ENCODE measurements around the gene PAX2.

Gene PAX2

DNA sequence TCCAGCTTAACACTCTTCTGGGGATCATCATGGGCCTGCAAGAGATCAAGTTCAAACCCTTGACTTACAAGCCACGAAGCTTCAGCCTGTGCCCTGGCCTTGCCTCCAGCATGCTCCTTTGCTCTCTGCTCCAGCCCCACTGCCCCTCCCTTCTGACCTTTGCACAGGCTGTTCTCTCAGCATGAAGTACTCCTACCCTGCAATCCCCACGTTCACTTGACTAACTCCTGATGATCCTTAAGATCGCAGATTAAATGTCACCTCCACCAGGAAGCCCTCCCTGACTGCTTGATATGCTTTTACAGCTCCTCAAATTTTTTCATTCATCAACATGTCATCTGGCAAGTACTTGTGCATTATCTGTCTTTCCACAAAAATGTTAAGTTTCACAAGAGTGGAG lies 91.9 kb downstream of the PAX2 start:
- DNase-seq: no peak
- Histone ChIP-seq H3K4me1 (ENCODE audit: control insufficient read depth, insufficient read depth, low read length, poor library complexity, severe bottlenecking) (no peaks in the 10 kb centered on the region), H3K9me3 (ENCODE audit: control insufficient read depth, low read length) (no peaks in the 10 kb centered on the region), H3K4me3 (ENCODE audit: insufficient read depth, low read depth, low read length, poor library complexity, severe bottlenecking) (no peak overlapping the region), H3K27me3 (replicated peaks; ENCODE audit: control insufficient read depth, insufficient read depth, low read length, poor library complexity, severe bottlenecking) (peaks cover 4% of the 10 kb centered on the region), H3K36me3 (ENCODE audit: control insufficient read depth, insufficient read depth, low read length) (no peaks in the 10 kb centered on the region), H3K27ac (ENCODE audit: insufficient read depth, low read length, poor library complexity, severe bottlenecking) (no peak overlapping the region)

DNA sequence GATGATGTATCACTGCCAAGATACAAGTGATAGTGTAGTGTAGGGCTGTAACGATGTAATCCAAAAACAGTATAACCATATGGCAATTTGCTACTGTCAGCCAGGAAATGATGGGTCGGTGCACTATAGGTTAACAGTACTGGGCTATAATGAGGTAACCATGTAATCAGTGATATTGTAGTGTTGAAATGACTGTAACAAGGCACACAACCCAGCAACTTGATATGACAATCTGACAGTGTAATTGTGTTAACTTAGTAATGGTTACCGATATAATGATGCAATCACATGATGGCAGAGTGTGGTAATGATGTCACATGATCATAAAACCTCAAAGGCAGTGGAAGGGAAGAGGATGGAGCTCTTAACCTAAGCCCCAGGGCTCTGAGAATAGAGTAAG lies 93.6 kb downstream of the PAX2 start:
- Histone ChIP-seq H3K27ac (ENCODE audit: insufficient read depth, low read length, poor library complexity, severe bottlenecking) (no peak overlapping the region), H3K36me3 (ENCODE audit: control insufficient read depth, insufficient read depth, low read length) (no peaks in the 10 kb centered on the region), H3K4me3 (ENCODE audit: insufficient read depth, low read depth, low read length, poor library complexity, severe bottlenecking) (no peak overlapping the region), H3K27me3 (replicated peaks; ENCODE audit: control insufficient read depth, insufficient read depth, low read length, poor library complexity, severe bottlenecking) (peaks cover 4% of the 10 kb centered on the region), H3K9me3 (ENCODE audit: control insufficient read depth, low read length) (no peaks in the 10 kb centered on the region), H3K4me1 (ENCODE audit: control insufficient read depth, insufficient read depth, low read length, poor library complexity, severe bottlenecking) (no peaks in the 10 kb centered on the region)
- DNase-seq: no peak

DNA sequence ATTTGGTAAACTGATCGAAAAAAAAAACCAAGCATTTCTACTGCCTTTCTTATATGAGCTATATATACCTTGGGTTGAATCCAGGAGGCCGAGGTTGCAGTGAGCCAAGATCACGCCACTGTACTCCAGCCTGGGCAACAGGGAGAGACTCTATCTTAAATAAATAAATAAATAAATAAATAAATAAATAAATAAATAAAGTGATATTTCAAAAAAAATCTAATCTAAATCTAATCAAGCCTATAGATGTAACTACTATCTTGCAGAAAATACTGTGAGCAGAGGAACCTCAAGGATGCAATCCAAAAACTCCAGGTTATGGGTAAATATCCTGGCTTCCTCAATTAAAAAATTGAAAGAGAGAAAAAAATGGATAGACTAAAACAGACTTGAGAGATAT lies 96.1 kb downstream of the PAX2 start:
- Histone ChIP-seq H3K4me3 (ENCODE audit: insufficient read depth, low read depth, low read length, poor library complexity, severe bottlenecking) (no peak overlapping the region), H3K36me3 (ENCODE audit: control insufficient read depth, insufficient read depth, low read length) (no peaks in the 10 kb centered on the region), H3K27me3 (replicated peaks; ENCODE audit: control insufficient read depth, insufficient read depth, low read length, poor library complexity, severe bottlenecking) (peaks cover 11% of the 10 kb centered on the region), H3K9me3 (ENCODE audit: control insufficient read depth, low read length) (no peaks in the 10 kb centered on the region), H3K4me1 (ENCODE audit: control insufficient read depth, insufficient read depth, low read length, poor library complexity, severe bottlenecking) (no peaks in the 10 kb centered on the region), H3K27ac (ENCODE audit: insufficient read depth, low read length, poor library complexity, severe bottlenecking) (no peak overlapping the region)
- DNase-seq: no peak

DNA sequence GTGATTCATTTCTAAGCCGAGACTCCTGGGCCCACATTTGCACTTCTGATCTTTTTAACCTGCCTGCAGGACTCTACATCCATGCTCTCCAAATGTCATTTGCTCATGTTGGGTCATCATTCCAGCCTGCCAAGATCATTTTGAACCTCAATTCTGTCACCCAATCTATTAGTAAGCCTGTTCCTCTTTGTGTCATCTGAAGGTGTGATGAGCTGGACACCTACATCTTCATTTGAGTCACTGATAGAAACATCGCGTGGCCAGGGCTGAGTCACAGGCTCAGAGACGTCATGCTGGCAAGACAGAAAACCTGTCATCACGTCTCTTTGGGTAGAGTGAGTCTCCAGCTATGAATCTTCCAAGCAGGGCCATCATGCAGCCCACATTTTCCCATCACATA lies 102.1 kb downstream of the PAX2 start:
- H3K36me3 ChIP-seq (ENCODE audit: control insufficient read depth, insufficient read depth, low read length): no peaks in the 10 kb centered on the region
- no peaks in the 10 kb centered on the region for H3K9me3 ChIP-seq (ENCODE audit: control insufficient read depth, low read length)
- H3K27ac ChIP-seq (ENCODE audit: insufficient read depth, low read length, poor library complexity, severe bottlenecking): no peak overlapping the region
- DNase-seq: no peak
- H3K4me1 ChIP-seq (ENCODE audit: control insufficient read depth, insufficient read depth, low read length, poor library complexity, severe bottlenecking): no peaks in the 10 kb centered on the region
- H3K4me3 ChIP-seq (ENCODE audit: insufficient read depth, low read depth, low read length, poor library complexity, severe bottlenecking): no peak overlapping the region
- H3K27me3 ChIP-seq (replicated peaks; ENCODE audit: control insufficient read depth, insufficient read depth, low read length, poor library complexity, severe bottlenecking): peaks cover 8% of the 10 kb centered on the region

DNA sequence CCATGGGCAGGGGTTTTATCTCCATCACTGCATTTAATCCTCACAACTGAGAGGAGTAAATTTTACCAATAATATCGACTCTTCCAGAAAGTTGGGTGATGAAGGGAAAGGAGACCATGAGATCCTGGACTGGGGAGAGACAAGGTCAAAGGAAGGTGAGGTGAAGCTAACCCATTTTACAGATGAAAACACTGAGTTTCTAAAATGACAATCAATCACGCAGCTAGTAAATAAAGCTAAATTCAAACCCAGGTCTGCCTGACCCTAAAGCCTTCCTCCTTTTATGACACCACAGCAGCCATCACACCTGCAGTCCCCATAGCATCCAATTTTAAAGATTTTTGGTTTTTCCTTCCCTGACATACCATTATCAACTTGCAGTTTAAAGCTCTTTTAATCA lies 103.4 kb downstream of the PAX2 start:
- H3K9me3 ChIP-seq (ENCODE audit: control insufficient read depth, low read length): no peaks in the 10 kb centered on the region
- no peaks in the 10 kb centered on the region for H3K4me1 ChIP-seq (ENCODE audit: control insufficient read depth, insufficient read depth, low read length, poor library complexity, severe bottlenecking)
- peaks cover 8% of the 10 kb centered on the region for H3K27me3 ChIP-seq (replicated peaks; ENCODE audit: control insufficient read depth, insufficient read depth, low read length, poor library complexity, severe bottlenecking)
- DNase-seq: no peak
- H3K4me3 ChIP-seq (ENCODE audit: insufficient read depth, low read depth, low read length, poor library complexity, severe bottlenecking): no peak overlapping the region
- no peaks in the 10 kb centered on the region for H3K36me3 ChIP-seq (ENCODE audit: control insufficient read depth, insufficient read depth, low read length)
- H3K27ac ChIP-seq (ENCODE audit: insufficient read depth, low read length, poor library complexity, severe bottlenecking): no peak overlapping the region

DNA sequence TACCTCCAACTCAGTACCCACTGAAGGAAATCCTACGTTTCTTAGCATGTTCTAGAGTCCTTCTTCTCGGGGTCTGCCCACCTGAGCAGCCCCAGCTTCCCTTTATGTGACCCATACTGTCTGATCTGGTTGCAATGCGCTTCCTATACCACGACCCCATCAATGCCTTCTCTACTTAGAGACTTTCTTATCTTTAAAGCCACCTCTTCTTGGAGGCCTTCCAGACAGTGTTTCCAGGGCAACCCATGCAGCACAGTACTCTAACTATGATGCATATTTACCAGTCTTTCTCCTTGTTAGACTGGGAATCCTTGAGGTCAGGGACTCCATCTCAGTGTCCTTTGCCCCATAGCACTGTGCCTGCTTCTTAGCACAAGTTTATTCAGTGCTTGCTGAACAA lies 112.9 kb downstream of the PAX2 start:
- Histone ChIP-seq H3K4me1 (ENCODE audit: control insufficient read depth, insufficient read depth, low read length, poor library complexity, severe bottlenecking) (no peaks in the 10 kb centered on the region), H3K27me3 (replicated peaks; ENCODE audit: control insufficient read depth, insufficient read depth, low read length, poor library complexity, severe bottlenecking) (peaks cover 3% of the 10 kb centered on the region), H3K9me3 (ENCODE audit: control insufficient read depth, low read length) (no peaks in the 10 kb centered on the region), H3K27ac (ENCODE audit: insufficient read depth, low read length, poor library complexity, severe bottlenecking) (no peak overlapping the region), H3K4me3 (ENCODE audit: insufficient read depth, low read depth, low read length, poor library complexity, severe bottlenecking) (no peak overlapping the region), H3K36me3 (ENCODE audit: control insufficient read depth, insufficient read depth, low read length) (no peaks in the 10 kb centered on the region)
- DNase-seq: no peak

DNA sequence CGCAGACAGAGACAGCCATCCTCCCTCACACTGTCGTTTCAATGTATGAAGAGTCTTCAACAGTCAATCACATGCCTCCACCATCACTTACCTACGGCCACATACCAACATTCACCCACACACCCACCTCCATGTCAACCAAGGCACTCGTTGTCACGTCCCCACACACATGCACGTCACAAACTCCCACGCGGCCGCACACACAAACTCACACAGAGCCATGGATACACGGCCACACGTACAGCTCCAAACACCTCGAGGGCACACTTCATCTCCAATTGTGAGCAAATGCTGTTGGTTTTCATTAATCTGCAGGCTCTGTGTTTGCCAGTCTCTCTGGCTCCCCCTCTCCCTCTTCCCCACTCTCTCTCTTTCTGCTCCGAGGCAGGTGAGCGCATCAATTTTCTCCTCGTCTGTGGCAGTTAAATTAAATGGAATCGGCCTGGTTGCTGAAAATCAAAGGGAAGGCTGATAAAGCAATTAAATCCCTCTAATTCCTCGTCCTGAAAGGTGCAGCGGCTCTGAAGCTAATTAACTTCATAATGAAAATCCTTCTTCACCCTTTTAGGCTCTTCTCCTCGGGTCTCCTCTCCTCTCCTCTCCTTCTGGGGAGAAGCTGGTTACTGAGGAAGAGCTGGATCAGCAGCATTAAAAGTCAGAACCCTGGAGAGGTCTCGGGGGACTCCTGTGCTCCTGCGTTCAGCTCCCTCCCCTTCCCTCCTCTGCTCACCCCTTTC lies 113.5 kb downstream of the PAX2 start:
- no peaks in the 10 kb centered on the region for H3K4me1 ChIP-seq (ENCODE audit: control insufficient read depth, insufficient read depth, low read length, poor library complexity, severe bottlenecking)
- H3K36me3 ChIP-seq (ENCODE audit: control insufficient read depth, insufficient read depth, low read length): no peaks in the 10 kb centered on the region
- no peak overlapping the region for H3K4me3 ChIP-seq (ENCODE audit: insufficient read depth, low read depth, low read length, poor library complexity, severe bottlenecking)
- no peak overlapping the region for H3K27ac ChIP-seq (ENCODE audit: insufficient read depth, low read length, poor library complexity, severe bottlenecking)
- H3K27me3 ChIP-seq (replicated peaks; ENCODE audit: control insufficient read depth, insufficient read depth, low read length, poor library complexity, severe bottlenecking): peaks cover 3% of the 10 kb centered on the region
- H3K9me3 ChIP-seq (ENCODE audit: control insufficient read depth, low read length): no peaks in the 10 kb centered on the region
- DNase-seq: no peak

DNA sequence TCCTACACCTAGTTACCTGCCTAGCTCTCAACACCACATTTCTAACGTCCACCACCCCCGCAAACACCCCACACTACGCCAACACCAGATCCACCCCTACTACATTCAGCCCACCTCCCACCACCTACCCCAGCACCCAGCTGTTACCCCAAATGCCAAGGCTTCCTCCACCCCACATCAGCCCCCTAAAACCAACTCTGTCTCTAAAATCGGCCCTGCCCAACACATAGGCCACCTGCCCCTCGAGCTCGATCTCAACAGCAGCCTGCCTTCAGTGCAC lies 114.0 kb downstream of the PAX2 start:
- no peak overlapping the region for H3K4me3 ChIP-seq (ENCODE audit: insufficient read depth, low read depth, low read length, poor library complexity, severe bottlenecking)
- peaks cover 3% of the 10 kb centered on the region for H3K27me3 ChIP-seq (replicated peaks; ENCODE audit: control insufficient read depth, insufficient read depth, low read length, poor library complexity, severe bottlenecking)
- no peaks in the 10 kb centered on the region for H3K4me1 ChIP-seq (ENCODE audit: control insufficient read depth, insufficient read depth, low read length, poor library complexity, severe bottlenecking)
- H3K9me3 ChIP-seq (ENCODE audit: control insufficient read depth, low read length): no peaks in the 10 kb centered on the region
- no peak for DNase-seq
- H3K36me3 ChIP-seq (ENCODE audit: control insufficient read depth, insufficient read depth, low read length): no peaks in the 10 kb centered on the region
- no peak overlapping the region for H3K27ac ChIP-seq (ENCODE audit: insufficient read depth, low read length, poor library complexity, severe bottlenecking)

DNA sequence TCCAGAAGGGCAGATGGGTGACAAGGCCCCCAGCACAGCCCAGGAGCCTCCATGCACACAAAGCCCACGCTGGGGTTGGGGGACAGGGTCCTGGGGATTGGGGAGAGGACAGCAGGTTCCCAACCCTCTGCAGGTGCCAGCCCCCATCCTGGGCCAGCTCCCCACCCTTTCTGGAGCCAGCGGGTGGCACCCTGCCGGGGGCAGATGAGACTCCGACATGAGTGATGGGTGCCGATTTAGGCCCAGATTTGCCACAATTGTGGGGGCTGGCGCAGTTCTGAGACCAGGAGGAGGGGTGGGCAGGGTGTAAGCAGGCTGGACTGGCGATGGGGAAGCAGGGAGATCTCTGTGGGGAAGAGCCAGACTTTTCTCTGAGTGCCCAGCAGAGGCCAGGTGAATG lies 118.1 kb downstream of the PAX2 start:
- Histone ChIP-seq H3K27me3 (replicated peaks; ENCODE audit: control insufficient read depth, insufficient read depth, low read length, poor library complexity, severe bottlenecking) (peaks cover 3% of the 10 kb centered on the region), H3K4me3 (ENCODE audit: insufficient read depth, low read depth, low read length, poor library complexity, severe bottlenecking) (no peak overlapping the region), H3K9me3 (ENCODE audit: control insufficient read depth, low read length) (no peaks in the 10 kb centered on the region), H3K27ac (ENCODE audit: insufficient read depth, low read length, poor library complexity, severe bottlenecking) (no peak overlapping the region), H3K4me1 (ENCODE audit: control insufficient read depth, insufficient read depth, low read length, poor library complexity, severe bottlenecking) (no peaks in the 10 kb centered on the region), H3K36me3 (ENCODE audit: control insufficient read depth, insufficient read depth, low read length) (no peaks in the 10 kb centered on the region)
- no peak for DNase-seq

DNA sequence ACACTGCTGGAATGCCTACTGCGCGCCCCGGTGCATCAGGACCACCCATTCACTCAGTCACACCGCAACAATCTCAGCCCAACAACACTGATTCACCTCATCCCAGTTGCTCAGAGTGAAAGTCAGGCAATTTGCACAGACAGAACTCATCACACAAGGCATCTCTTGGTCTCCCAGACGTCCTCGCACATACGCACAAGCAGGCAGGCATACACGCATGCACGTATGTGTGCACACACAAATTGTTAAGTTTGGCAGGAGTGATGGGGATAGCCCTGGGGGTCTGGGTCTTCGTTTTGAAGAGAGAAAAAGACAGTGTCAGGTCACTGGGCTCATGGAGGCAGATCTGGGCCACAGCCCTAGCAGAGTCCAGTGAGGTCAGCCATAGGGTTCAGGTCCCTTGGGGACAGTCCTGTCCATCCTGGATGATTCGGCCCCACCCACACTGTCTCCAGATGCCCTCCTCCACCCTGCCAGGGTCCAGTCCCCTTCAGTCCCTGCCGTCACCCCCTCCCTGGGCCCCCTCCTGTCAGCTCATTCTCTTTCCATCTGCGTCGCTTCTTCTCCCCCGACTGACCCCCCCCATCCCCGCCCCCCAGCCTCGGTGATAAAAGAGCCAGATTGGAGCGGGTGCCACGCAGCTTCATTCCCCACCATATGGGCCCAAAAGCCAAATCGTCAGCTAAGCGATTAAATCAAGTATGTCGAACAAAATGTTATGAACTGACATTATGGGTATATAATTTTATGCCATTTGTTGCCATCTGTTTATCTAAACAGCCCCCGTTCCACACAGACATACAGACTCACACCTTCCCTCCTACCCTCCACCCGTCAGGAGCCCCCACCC lies 118.9 kb downstream of the PAX2 start:
- peaks cover 3% of the 10 kb centered on the region for H3K27me3 ChIP-seq (replicated peaks; ENCODE audit: control insufficient read depth, insufficient read depth, low read length, poor library complexity, severe bottlenecking)
- no peak overlapping the region for H3K4me3 ChIP-seq (ENCODE audit: insufficient read depth, low read depth, low read length, poor library complexity, severe bottlenecking)
- no peak for DNase-seq
- no peaks in the 10 kb centered on the region for H3K9me3 ChIP-seq (ENCODE audit: control insufficient read depth, low read length)
- H3K36me3 ChIP-seq (ENCODE audit: control insufficient read depth, insufficient read depth, low read length): no peaks in the 10 kb centered on the region
- no peaks in the 10 kb centered on the region for H3K4me1 ChIP-seq (ENCODE audit: control insufficient read depth, insufficient read depth, low read length, poor library complexity, severe bottlenecking)
- no peak overlapping the region for H3K27ac ChIP-seq (ENCODE audit: insufficient read depth, low read length, poor library complexity, severe bottlenecking)
